Ovary (tissue), 3 donors: ENCODE results near the gene TSPAN32.

Experiments
- EP300 ChIP-seq: sonication (generic); formaldehyde crosslinking; IDR thresholded peaks from one replicate; pipeline ENCODE4 v1.6.1; 2017; ENCODE audit warnings: antibody characterized with exemption
- POLR2A ChIP-seq: fragments of 450-650 bp; IDR thresholded peaks from one replicate; pipeline ENCODE4 v1.6.1; 2017; ENCODE audit warnings: antibody characterized with exemption, mild to moderate bottlenecking, moderate library complexity
- TF ChIP-seq, protein P1 (sequence below), 3 donors: fragments of 450-650 bp in 2 of 3; fragments of 200-600 bp in 1 of 3; IDR thresholded peaks; one replicate each; pipeline versions ENCODE4 v1.5.1 to v1.8.0; 2016 to 2022; ENCODE audit warnings: antibody characterized with exemption in 3 of 3, mild to moderate bottlenecking in 1 of 3
- donor health status: DM: no; HTN: no; CAD: no.

- TF ChIP-seq, protein P1, sequence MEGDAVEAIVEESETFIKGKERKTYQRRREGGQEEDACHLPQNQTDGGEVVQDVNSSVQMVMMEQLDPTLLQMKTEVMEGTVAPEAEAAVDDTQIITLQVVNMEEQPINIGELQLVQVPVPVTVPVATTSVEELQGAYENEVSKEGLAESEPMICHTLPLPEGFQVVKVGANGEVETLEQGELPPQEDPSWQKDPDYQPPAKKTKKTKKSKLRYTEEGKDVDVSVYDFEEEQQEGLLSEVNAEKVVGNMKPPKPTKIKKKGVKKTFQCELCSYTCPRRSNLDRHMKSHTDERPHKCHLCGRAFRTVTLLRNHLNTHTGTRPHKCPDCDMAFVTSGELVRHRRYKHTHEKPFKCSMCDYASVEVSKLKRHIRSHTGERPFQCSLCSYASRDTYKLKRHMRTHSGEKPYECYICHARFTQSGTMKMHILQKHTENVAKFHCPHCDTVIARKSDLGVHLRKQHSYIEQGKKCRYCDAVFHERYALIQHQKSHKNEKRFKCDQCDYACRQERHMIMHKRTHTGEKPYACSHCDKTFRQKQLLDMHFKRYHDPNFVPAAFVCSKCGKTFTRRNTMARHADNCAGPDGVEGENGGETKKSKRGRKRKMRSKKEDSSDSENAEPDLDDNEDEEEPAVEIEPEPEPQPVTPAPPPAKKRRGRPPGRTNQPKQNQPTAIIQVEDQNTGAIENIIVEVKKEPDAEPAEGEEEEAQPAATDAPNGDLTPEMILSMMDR (IDR thresholded peaks at IDR 0.05), result no peak
- no peak for TF ChIP-seq EP300
- TF ChIP-seq POLR2A, result no peak
Measured at GRCh38 chr11:2259897-2260451, 41.8 kb upstream of the TSPAN32 start.
